MM.1S (cell line): ENCODE measurements around the gene FAM234A.

Source experiments
- EZH2 ChIP-seq: fragments of 300-600 bp; sonication (generic); optimal IDR thresholded peaks from 2 replicates; pipeline ENCODE3; 2017; ENCODE audit warnings: low read depth, mild to moderate bottlenecking, antibody characterized with exemption, low read length, mixed read lengths
- TF ChIP-seq, protein P1 (sequence below): fragments of 300-600 bp; sonication (generic); IDR thresholded peaks from 2 replicates; pipeline ENCODE4 v1.5.1; 2016; ENCODE audit warnings: antibody characterized with exemption, low read length, mixed read lengths

DNA sequence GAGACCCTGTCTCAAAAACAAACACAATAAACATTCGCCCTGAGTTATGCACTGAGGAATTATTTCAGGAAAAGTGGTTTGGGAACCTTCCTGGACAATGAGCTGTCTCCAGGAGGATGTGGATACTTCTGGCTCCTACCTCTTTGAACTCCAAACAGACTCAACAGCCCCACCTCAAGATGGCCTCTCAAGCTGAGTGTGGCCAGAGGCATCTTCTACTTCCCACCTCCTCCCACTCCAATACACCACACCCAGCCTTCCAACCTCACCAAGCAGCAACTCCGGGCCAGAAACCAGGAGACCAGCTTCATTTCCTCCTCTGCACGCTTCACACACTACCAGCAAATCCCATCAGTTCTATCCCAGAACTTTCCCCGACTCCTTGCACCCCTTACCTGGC lies 42.8 kb upstream of the FAM234A start:
- TF ChIP-seq, protein P1, sequence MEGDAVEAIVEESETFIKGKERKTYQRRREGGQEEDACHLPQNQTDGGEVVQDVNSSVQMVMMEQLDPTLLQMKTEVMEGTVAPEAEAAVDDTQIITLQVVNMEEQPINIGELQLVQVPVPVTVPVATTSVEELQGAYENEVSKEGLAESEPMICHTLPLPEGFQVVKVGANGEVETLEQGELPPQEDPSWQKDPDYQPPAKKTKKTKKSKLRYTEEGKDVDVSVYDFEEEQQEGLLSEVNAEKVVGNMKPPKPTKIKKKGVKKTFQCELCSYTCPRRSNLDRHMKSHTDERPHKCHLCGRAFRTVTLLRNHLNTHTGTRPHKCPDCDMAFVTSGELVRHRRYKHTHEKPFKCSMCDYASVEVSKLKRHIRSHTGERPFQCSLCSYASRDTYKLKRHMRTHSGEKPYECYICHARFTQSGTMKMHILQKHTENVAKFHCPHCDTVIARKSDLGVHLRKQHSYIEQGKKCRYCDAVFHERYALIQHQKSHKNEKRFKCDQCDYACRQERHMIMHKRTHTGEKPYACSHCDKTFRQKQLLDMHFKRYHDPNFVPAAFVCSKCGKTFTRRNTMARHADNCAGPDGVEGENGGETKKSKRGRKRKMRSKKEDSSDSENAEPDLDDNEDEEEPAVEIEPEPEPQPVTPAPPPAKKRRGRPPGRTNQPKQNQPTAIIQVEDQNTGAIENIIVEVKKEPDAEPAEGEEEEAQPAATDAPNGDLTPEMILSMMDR = no peak
- TF ChIP-seq EZH2 = no peak
